GM12892 (cell line): ENCODE data around the gene GTF2H4.

Experiments
- POLR2A ChIP-seq: IDR thresholded peaks from 2 replicates; pipeline ENCODE4 v1.6.1; 2011; ENCODE audit warnings: low read depth, low read length, control low read depth
- POLR2AphosphoS5 ChIP-seq: IDR thresholded peaks from 2 replicates; pipeline ENCODE4 v1.6.1; 2011; ENCODE audit warnings: low read depth, low read length, control low read depth

DNA sequence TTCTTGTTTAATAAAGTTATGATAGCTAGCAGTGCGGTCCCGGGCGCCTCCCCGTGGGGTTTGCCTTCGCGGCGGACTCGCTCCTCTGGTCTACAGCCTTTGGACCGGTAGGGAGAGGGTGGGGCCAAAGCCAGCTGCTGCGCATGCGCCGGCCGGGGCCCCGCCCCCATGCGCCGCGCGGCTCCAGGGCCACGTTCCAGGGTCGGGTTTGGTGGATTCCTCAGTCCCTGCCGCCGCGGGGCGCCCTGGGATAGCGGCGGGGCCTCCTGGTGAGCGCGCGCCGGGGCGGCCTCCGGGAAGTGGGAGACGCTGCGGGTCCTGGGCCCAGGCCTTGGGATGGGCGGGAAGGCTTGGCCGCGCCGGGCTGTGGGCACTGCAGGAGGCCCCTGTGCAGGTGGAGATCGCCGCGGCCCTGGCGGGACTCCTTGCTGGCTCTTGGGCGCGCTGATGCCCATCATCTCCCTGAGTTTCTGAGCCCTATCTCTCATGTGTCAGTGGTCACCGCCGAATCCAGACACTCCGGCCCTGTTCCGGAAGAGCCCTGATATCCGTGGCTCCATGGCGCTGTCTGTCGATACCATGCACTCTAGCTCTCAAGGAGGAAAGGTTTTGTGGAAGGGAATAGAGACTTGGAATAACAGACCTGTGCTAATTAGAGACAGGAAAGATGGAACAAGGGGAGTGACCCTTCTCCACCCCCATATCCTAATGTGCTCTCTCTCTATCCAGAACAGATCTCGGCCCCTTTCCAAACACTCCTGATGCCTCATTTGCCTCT is 6.3 kb downstream of the GTF2H4 start, which contains the start of gene VARS2:
- peak; percentile 47; the same call in 1 of the 2 replicates for TF ChIP-seq POLR2AphosphoS5
- peak; percentile 78; the same call in 1 of the 2 replicates for TF ChIP-seq POLR2A
